ENCODE results near the gene STX10. TPM values are rescaled to one million over a fixed set of nuclear protein-coding genes. Genes with fewer than 3 reads are reported as not detected.

The STX10 gene
- total RNA-seq, 1 experiment from 2014 or later: 43.6 TPM

GRCh38 chr19:13130886-13131490 lies 19.2 kb downstream of the STX10 start:
- H3K27ac ChIP-seq (ENCODE audit: low read length): no peak overlapping the region
- CTCF ChIA-PET: no interaction called here
- POLR2A ChIA-PET: no interaction called here

GRCh38 chr19:13129384-13129783 lies 20.8 kb downstream of the STX10 start:
- Histone ChIP-seq H3K36me3 (ENCODE audit: control insufficient read depth, insufficient read depth, low read length) (no peaks in the 10 kb centered on the region), H3K9me3 (ENCODE audit: control insufficient read depth, insufficient read depth, low read depth, low read length) (no peaks in the 10 kb centered on the region), H3K27me3 (ENCODE audit: control insufficient read depth, insufficient read depth, low read length) (no peaks in the 10 kb centered on the region), H3K27ac (ENCODE audit: low read length) (no peak overlapping the region), H3K4me1 (ENCODE audit: control insufficient read depth, insufficient read depth, low read length) (no peaks in the 10 kb centered on the region), H3K4me3 (ENCODE audit: low read depth in 2 of 2, low read length in 2 of 2) (no peak overlapping the region)
- intact Hi-C loops (cut with micrococcal nuclease; ENCODE audit: unreplicated experiment): no loop called here
- TF ChIP-seq SIN3A (IDR thresholded peaks at IDR 0.05; ENCODE audit: borderline replicate concordance, insufficient read depth, low read depth, low read length) (no peak), REST (IDR thresholded peaks at IDR 0.05; ENCODE audit: insufficient read depth in 1 of 2, low read depth in 2 of 2, low read length in 1 of 2) (no peak)
- DNase-seq (ENCODE audit: low read depth, low spot score): no peak
- BruUV-seq (replicated peaks): no TSS peak
- POLR2A ChIA-PET: no interaction called here
- CTCF ChIA-PET: no interaction called here
- ATAC-seq: no peak
- in situ Hi-C loops (cut with HindIII; ENCODE audit: low pct_unique_long_range_greater_than_20kb, low sequenced_read_pairs): no loop called here

More at GRCh38 chr19:13130886-13131490, 19.2 kb downstream of the STX10 start:
- Histone ChIP-seq H3K9me3 (ENCODE audit: control insufficient read depth, insufficient read depth, low read depth, low read length) (no peaks in the 10 kb centered on the region), H3K36me3 (ENCODE audit: control insufficient read depth, insufficient read depth, low read length) (no peaks in the 10 kb centered on the region), H3K27me3 (ENCODE audit: control insufficient read depth, insufficient read depth, low read length) (no peaks in the 10 kb centered on the region), H3K4me1 (ENCODE audit: control insufficient read depth, insufficient read depth, low read length) (no peaks in the 10 kb centered on the region), H3K4me3 (ENCODE audit: low read depth in 2 of 2, low read length in 2 of 2) (no peak overlapping the region)
- TF ChIP-seq SIN3A (IDR thresholded peaks at IDR 0.05; ENCODE audit: borderline replicate concordance, insufficient read depth, low read depth, low read length) (no peak), REST (IDR thresholded peaks at IDR 0.05; ENCODE audit: insufficient read depth in 1 of 2, low read depth in 2 of 2, low read length in 1 of 2) (no peak), POLR2AphosphoS5 (IDR thresholded peaks at IDR 0.05; ENCODE audit: low read depth, low read length) (no peak), TCF7L2 (IDR thresholded peaks at IDR 0.05; ENCODE audit: low read depth, low read length) (no peak), CTCF (IDR thresholded peaks at IDR 0.05) (no peak)
- in situ Hi-C loops (cut with HindIII; ENCODE audit: low pct_unique_long_range_greater_than_20kb, low sequenced_read_pairs) (no loop called here), intact Hi-C loops (cut with micrococcal nuclease; ENCODE audit: unreplicated experiment) (no loop called here)
- DNase-seq (ENCODE audit: low read depth, low spot score) (no peak), ATAC-seq (no peak)
- no TSS peak for BruUV-seq (replicated peaks)

All from Panc1 (cell line).